ENCODE measurements around the gene ZNF391. TPM values are rescaled to one million over a fixed set of nuclear protein-coding genes. Genes with fewer than 3 reads are reported as not detected.
"Not testable (repeated sequence)": the region's sequence is repeated elsewhere in the genome, so short reads cannot be mapped to it uniquely, and the experiment has no call there.

ZNF391 gene
- total and polyA plus RNA-seq, 2 of the 4 experiments (the other 2 are of a cell fraction) = 0.18 to 0.22 TPM

DNA sequence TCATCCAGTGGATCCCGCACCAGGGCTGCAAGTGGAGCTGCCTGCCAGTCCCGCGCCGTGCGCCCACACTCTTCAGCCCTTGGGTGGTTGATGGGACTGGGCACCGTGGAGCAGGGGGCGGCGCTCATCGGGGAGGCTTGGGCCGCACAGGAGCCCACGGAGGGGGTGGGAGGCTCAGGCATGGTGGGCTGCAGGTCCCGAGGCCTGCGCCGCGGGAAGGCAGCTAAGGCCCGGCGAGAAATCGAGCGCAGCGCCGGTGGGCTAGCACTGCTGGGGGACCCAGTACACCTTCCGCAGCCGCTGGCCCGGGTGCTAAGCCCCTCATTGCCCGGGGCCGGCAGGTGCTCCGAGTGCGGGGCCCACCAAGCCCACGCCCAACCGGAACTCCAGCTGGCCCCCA lies 7.6 kb upstream of the ZNF391 start:
- H2AK9ac ChIP-seq (replicated peaks; ENCODE audit: low read depth, low read length, poor library complexity); H3K9ac ChIP-seq (ENCODE audit: low read depth, low read length); intact Hi-C loops (cut with micrococcal nuclease); H3K4me3 ChIP-seq (ENCODE audit: insufficient read depth, low read depth, low read length); H3K4me2 ChIP-seq (ENCODE audit: low read depth, low read length); H3K36me3 ChIP-seq (ENCODE audit: control insufficient read depth, insufficient read depth, low read length); H4K20me1 ChIP-seq (ENCODE audit: insufficient read depth, low read length); CTCF ChIA-PET; H4K91ac ChIP-seq (ENCODE audit: insufficient read depth, low read depth, low read length); H3K27ac ChIP-seq (ENCODE audit: insufficient read depth, low read length); DNase-seq; ATAC-seq (ENCODE audit: low read depth); POLR2A ChIA-PET (ENCODE audit: unreplicated experiment); H3K4ac ChIP-seq (ENCODE audit: low read depth, low read length); dilution Hi-C loops (cut with HindIII; ENCODE audit: low sequenced_read_pairs, unreplicated experiment); H3K4me1 ChIP-seq (ENCODE audit: control insufficient read depth, insufficient read depth, low read length); H2AK5ac ChIP-seq (ENCODE audit: low read depth, low read length); in situ Hi-C loops (cut with MboI; ENCODE audit: low sequenced_read_pairs); H2BK20ac ChIP-seq (ENCODE audit: low read depth, low read length); H2BK120ac ChIP-seq (ENCODE audit: low read depth, low read length); H3K79me1 ChIP-seq (ENCODE audit: low read depth in 1 of 2, low read length in 2 of 2); H3K27me3 ChIP-seq (ENCODE audit: control insufficient read depth, insufficient read depth, low read length); H3K14ac ChIP-seq (replicated peaks; ENCODE audit: low read depth, low read length); H4K5ac ChIP-seq (ENCODE audit: low read depth, low read length); H2BK5ac ChIP-seq (ENCODE audit: low read depth, low read length, poor library complexity, severe bottlenecking); H3K9me1 ChIP-seq (ENCODE audit: insufficient read depth, low read length); BruUV-seq (replicated peaks); H3K56ac ChIP-seq (ENCODE audit: extremely low read depth, insufficient read depth, low read length); H3K18ac ChIP-seq (ENCODE audit: low read depth, low read length); H3K23ac ChIP-seq (ENCODE audit: low read depth, low read length); H3K9me3 ChIP-seq (ENCODE audit: control insufficient read depth, insufficient read depth, low read length); H2AFZ ChIP-seq (replicated peaks; ENCODE audit: low read length, poor library complexity); H2BK15ac ChIP-seq (ENCODE audit: low read depth, low read length); H4K8ac ChIP-seq (ENCODE audit: low read depth in 2 of 2, low read length in 2 of 2): not testable (repeated sequence)
- no CpG with 5 or more reads among the region's 30 CpGs for WGBS, 2 experiments (ENCODE audit: extremely low coverage in 2 of 2, insufficient read length in 1 of 2)
